Measurements from ENCODE around the gene ZNF425. TPM values are rescaled to one million over a fixed set of nuclear protein-coding genes. Genes with fewer than 3 reads are reported as not detected.
A peak's percentile ranks its signal among the peaks of the same experiment; 100 is the strongest.
"Not testable (repeated sequence)": the region's sequence is repeated elsewhere in the genome, so short reads cannot be mapped to it uniquely, and the experiment has no call there.

Gene ZNF425
- total RNA-seq, 1 donor from 2014 or later, result 7.0 TPM

DNA sequence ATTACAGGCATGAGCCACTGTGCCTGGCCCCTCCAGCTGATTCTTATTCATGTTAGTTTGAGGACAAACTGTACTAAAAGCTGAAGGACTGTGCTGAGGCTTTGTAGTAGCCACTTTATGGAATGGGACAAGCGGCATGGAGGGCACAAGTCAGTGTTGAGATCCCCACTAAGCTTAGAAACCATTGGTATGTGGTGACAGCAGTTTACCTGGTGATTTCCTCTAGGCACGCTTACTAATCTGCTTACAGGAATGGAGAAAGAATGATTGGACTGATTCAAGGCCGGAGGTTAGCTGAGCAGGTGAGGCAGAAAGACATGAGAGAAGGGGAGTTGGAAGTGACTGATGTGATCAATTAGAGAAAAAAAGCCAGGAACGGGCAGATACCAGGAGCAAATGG, 24.9 kb upstream of the ZNF425 start:
- H3K36me3 Mint-ChIP-seq, result peaks cover 12% of the 10 kb centered on the region
- H3K9me3 Mint-ChIP-seq, result no peaks in the 10 kb centered on the region
- no peak overlapping the region for H3K4me3 Mint-ChIP-seq
- peaks cover 19% of the 10 kb centered on the region for H3K4me1 Mint-ChIP-seq
- H3K27ac Mint-ChIP-seq, result peak overlapping the region; percentile 35
- TF ChIP-seq CTCF (IDR thresholded peaks at IDR 0.05; ENCODE audit: unreplicated experiment), result no peak
- no peaks in the 10 kb centered on the region for H3K27me3 Mint-ChIP-seq (ENCODE audit: low read depth)
- no peak for DNase-seq (ENCODE audit: low spot score in 2 of 2, unreplicated experiment in 2 of 2)

GRCh38 chr7:149147752-149148653, 21.9 kb upstream of the ZNF425 start:
- DNase-seq (ENCODE audit: low spot score in 2 of 2, unreplicated experiment in 2 of 2), result peak; percentile 35 to 73
- Mint-ChIP-seq H3K4me3 (peak overlapping the region; percentile 80), H3K9me3 (no peaks in the 10 kb centered on the region), H3K4me1 (peaks cover 42% of the 10 kb centered on the region), H3K36me3 (no peaks in the 10 kb centered on the region), H3K27me3 (ENCODE audit: low read depth) (no peaks in the 10 kb centered on the region), H3K27ac (peak overlapping the region; percentile 96)
- no peak for TF ChIP-seq CTCF (IDR thresholded peaks at IDR 0.05; ENCODE audit: unreplicated experiment)

- Mint-ChIP-seq H3K27me3 (ENCODE audit: low read depth) (no peaks in the 10 kb centered on the region), H3K4me1 (peaks cover 46% of the 10 kb centered on the region), H3K27ac (peak within 1 kb of the TSS; percentile 97), H3K9me3 (no peaks in the 10 kb centered on the region), H3K4me3 (peak within 1 kb of the TSS; percentile 90), H3K36me3 (no peaks in the 10 kb centered on the region)
- peak; percentile 60 for TF ChIP-seq CTCF (IDR thresholded peaks at IDR 0.05; ENCODE audit: unreplicated experiment)
- peak; percentile 62 to 81 for DNase-seq (ENCODE audit: low spot score in 2 of 2, unreplicated experiment in 2 of 2)
These were observed 21.1 kb upstream of the ZNF425 start, which contains the start of gene ZNF398 for GRCh38 chr7:149147072-149147751. ZNF398 (plus strand) TSS chr7:149147453; CDS start chr7:149147743, 290 bp downstream.

- Mint-ChIP-seq H3K9me3 (no peaks in the 10 kb centered on the region), H3K36me3 (no peaks in the 10 kb centered on the region), H3K27ac (peak overlapping the region; percentile 95), H3K4me1 (peaks cover 42% of the 10 kb centered on the region), H3K4me3 (peak overlapping the region; percentile 90), H3K27me3 (ENCODE audit: low read depth) (no peaks in the 10 kb centered on the region)
- TF ChIP-seq CTCF (IDR thresholded peaks at IDR 0.05; ENCODE audit: unreplicated experiment), result no peak
- no peak for DNase-seq (ENCODE audit: low spot score in 2 of 2, unreplicated experiment in 2 of 2)
These were observed 19.1 kb upstream of the ZNF425 start for GRCh38 chr7:149145031-149145845.

DNA sequence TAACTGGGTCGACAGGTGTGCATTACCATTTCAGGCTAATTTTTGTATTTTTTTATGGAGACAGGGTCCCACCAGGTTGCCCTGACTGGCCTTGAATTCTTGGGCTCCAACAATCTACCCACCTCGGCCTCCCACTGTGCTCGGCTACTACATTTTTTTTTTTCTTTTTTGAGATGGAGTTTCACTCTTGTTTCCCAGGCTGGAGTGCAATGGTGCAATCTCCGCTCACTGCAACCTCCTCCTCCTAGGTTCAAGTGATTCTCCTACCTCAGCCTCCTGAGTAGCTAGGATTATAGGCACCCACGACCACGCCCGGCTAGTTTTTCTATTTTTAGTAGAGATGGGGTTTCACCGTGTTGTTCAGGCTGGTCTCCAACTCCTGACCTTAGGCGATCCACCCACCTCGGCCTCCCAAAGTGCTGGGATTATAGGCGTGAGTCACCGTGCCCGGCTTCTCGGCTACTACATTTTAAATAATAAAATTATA, 18.4 kb upstream of the ZNF425 start:
- peaks cover 39% of the 10 kb centered on the region for H3K4me1 Mint-ChIP-seq
- not testable (repeated sequence) for H3K9me3 Mint-ChIP-seq; DNase-seq (ENCODE audit: low spot score in 2 of 2, unreplicated experiment in 2 of 2); H3K36me3 Mint-ChIP-seq; H3K27me3 Mint-ChIP-seq (ENCODE audit: low read depth)
- peak overlapping the region; percentile 95 for H3K27ac Mint-ChIP-seq
- peak overlapping the region; percentile 33 for H3K4me3 Mint-ChIP-seq
